IMR-90 (cell line): ENCODE results near the gene GATAD2A.

ENCODE experiments used
- BHLHE40 ChIP-seq: fragments of 150-350 bp; IDR thresholded peaks from 2 replicates; pipeline ENCODE4 v1.6.1; 2016; ENCODE audit warnings: mild to moderate bottlenecking, low read depth, low read length
- CEBPB ChIP-seq: IDR thresholded peaks from 2 replicates; pipeline ENCODE4 v1.6.1; 2012; ENCODE audit warnings: low read depth, low read length, improper control_type of control experiment
- CTCF ChIP-seq: conservative IDR thresholded peaks from 2 replicates; pipeline ENCODE4 v1.5.1; 2012; ENCODE audit warnings: mild to moderate bottlenecking, low read depth, low read length, improper control_type of control experiment
- FOS ChIP-seq: fragments of 150-350 bp; IDR thresholded peaks from 2 replicates; pipeline ENCODE4 v1.6.1; 2016; ENCODE audit warnings: low read depth, low read length
- MAFK ChIP-seq: IDR thresholded peaks from 2 replicates; pipeline ENCODE4 v1.6.1; 2012; ENCODE audit warnings: low read depth, low read length, improper control_type of control experiment
- MAZ ChIP-seq: IDR thresholded peaks from 2 replicates; pipeline ENCODE4 v1.6.1; 2012; ENCODE audit warnings: low read depth, mild to moderate bottlenecking, low read length, improper control_type of control experiment, moderate library complexity, borderline replicate concordance
- POLR2A ChIP-seq: IDR thresholded peaks from 2 replicates; pipeline ENCODE4 v1.6.1; 2012; ENCODE audit warnings: mild to moderate bottlenecking, low read depth, low read length
- RCOR1 ChIP-seq: IDR thresholded peaks from 2 replicates; pipeline ENCODE4 v1.6.1; 2012; ENCODE audit warnings: mild to moderate bottlenecking, low read length, improper control_type of control experiment; ENCODE audit not compliant: insufficient replicate concordance
- SMC3 ChIP-seq: fragments of 150-350 bp; IDR thresholded peaks from 2 replicates; pipeline ENCODE4 v1.6.1; 2016; ENCODE audit warnings: low read depth, mild to moderate bottlenecking, antibody characterized with exemption, low read length, moderate library complexity

DNA sequence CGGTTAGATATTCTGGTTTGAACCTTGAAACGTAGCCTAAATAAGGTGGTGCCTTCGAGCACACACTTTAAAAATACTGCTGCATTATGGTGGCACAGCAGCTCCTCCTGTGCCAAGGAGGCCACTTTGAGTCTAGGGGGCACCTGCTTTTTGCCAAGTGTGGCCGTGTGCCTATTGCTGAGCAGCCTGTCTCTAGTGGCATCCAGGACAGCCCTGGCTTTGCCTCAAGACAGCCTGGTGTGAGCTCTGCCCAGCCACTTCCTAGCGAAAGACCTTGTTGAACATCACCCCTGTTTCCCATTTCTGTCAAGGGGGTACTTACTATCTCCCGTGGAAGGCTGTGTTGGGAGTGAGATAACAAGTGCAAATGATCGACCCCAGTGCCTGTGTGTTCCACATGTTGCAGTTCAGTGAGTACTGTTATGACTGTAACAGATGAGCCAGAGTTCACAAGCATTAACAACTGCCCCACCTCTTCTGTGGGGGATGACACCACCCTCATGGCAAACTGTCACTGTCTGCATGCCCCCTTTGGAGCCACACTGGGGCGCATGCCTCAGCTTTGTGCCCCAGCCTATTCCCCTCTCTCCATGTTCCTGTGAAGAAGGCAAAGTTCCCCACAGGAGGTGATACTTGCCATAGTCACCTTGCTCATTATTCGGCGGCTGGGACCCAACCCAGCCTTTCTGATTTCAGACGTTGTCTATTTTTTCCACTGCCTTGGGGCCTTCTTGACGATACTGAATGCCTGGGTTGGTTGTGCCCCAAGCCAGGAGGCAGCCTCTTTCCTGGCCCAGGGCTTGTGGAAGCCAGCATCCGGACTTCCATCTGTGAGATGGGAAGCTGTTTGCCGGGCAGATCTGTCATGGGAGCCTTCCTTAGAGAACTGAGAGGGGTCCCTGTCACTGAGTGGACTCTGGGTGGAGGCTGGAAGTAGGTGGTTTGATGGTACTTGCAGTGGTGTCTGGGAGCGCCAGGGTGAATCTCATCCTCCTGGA lies 5.4 kb downstream of the GATAD2A start:
- TF ChIP-seq MAFK = no peak
- TF ChIP-seq CEBPB = no peak
- no peak for TF ChIP-seq CTCF
- no peak for TF ChIP-seq POLR2A
- no peak for TF ChIP-seq BHLHE40
- no peak for TF ChIP-seq RCOR1
- TF ChIP-seq SMC3 = no peak
- no peak for TF ChIP-seq FOS
- TF ChIP-seq MAZ = no peak
